Smooth muscle cell (in vitro differentiated cells): ENCODE results near the gene CDH13. TPM values are rescaled to one million over a fixed set of nuclear protein-coding genes. Genes with fewer than 3 reads are reported as not detected.

Experiments
- DNase-seq: peaks from one replicate; lab custom pipeline; 2025; ENCODE audit not compliant: unreplicated experiment; lab: John Stamatoyannopoulos, UW
- H2AFZ ChIP-seq: fragments of 200-600 bp; sonication (generic); 2 replicates; pipeline ENCODE4 v1.6.0; 2016; ENCODE audit warnings: antibody characterized with exemption, low read depth, mild to moderate bottlenecking
- H3F3A ChIP-seq: fragments of 200-600 bp; sonication (generic); 2 replicates; pipeline ENCODE4 v1.6.0; 2017; ENCODE audit warnings: antibody characterized with exemption, low read depth
- H3K27ac ChIP-seq: fragments of 200-600 bp; sonication (generic); 2 replicates; pipeline ENCODE4 v1.5.1; 2016; ENCODE audit warnings: low read depth, mild to moderate bottlenecking
- H3K27me3 ChIP-seq: fragments of 200-600 bp; sonication (generic); 2 replicates; pipeline ENCODE4 v1.6.1; 2016; ENCODE audit warnings: low read depth, mild to moderate bottlenecking
- H3K36me3 ChIP-seq: fragments of 200-600 bp; sonication (generic); 2 replicates; pipeline ENCODE4 v1.5.1; 2016; ENCODE audit warnings: low read depth
- H3K4me1 ChIP-seq: fragments of 200-600 bp; sonication (generic); 2 replicates; pipeline ENCODE4 v1.5.1; 2016; ENCODE audit warnings: low read depth
- H3K4me2 ChIP-seq: fragments of 200-600 bp; sonication (generic); 2 replicates; pipeline ENCODE4 v1.6.0; 2016; ENCODE audit warnings: mild to moderate bottlenecking
- H3K4me3 ChIP-seq: fragments of 200-600 bp; sonication (generic); 2 replicates; pipeline ENCODE4 v1.5.1; 2016; ENCODE audit warnings: mild to moderate bottlenecking
- H3K79me2 ChIP-seq: fragments of 200-600 bp; sonication (generic); 2 replicates; pipeline ENCODE4 v1.6.0; 2016; ENCODE audit warnings: low read depth, mild to moderate bottlenecking
- H3K9ac ChIP-seq: fragments of 200-600 bp; sonication (generic); 2 replicates; pipeline ENCODE4 v1.6.0; 2016; ENCODE audit warnings: low read depth
- H3K9me3 ChIP-seq: fragments of 200-600 bp; sonication (generic); replicated peaks from 2 replicates; pipeline ENCODE4 v1.5.1; 2016; ENCODE audit warnings: low read depth
- H4K20me1 ChIP-seq: fragments of 200-600 bp; sonication (generic); 2 replicates; pipeline ENCODE4 v1.6.0; 2016; ENCODE audit warnings: low read depth
- CTCF ChIP-seq: fragments of 200-600 bp; sonication (generic); IDR thresholded peaks from 2 replicates; pipeline ENCODE4 v1.5.1; 2017; ENCODE audit warnings: borderline replicate concordance, mild to moderate bottlenecking, antibody characterized with exemption; ENCODE audit not compliant: insufficient read depth, poor library complexity, severe bottlenecking
- WGBS: methylation state at CpG from one replicate; pipeline ENCODE4 v1.1.7; 2016; ENCODE audit warnings: low lambda C conversion rate; 5-methylcytosine and 5-hydroxymethylcytosine counted together
- polyA plus RNA-seq: library from polyadenylated mRNA; unstranded; fragments of >200 nt; fragmentation: Nextera tagmentation; extraction: Ambion mirVana; gene quantifications from 2 replicates; pipeline ENCODE4 v1.2.1, GENCODE V29; 2016
- total RNA-seq: library from RNA; depleted of rRNA; stranded (reverse); fragments of >200 nt; gene quantifications from 2 replicates; pipeline ENCODE4 v1.2.3, GENCODE V29; 2014

Gene CDH13
- total and polyA plus RNA-seq, 2 experiments from 2014 or later: 12.1 to 32.2 TPM

- Histone ChIP-seq H3K9ac (no peak overlapping the region), H2AFZ (no peak overlapping the region), H3K4me3 (no peak overlapping the region), H3K79me2 (no peaks in the 10 kb centered on the region), H3K4me2 (no peak overlapping the region), H3K4me1 (no peaks in the 10 kb centered on the region), H3K9me3 (no peaks in the 10 kb centered on the region), H4K20me1 (no peaks in the 10 kb centered on the region), H3K27ac (no peak overlapping the region), H3F3A (no peaks in the 10 kb centered on the region), H3K27me3 (no peaks in the 10 kb centered on the region), H3K36me3 (no peaks in the 10 kb centered on the region)
- DNase-seq: no peak
- WGBS: 95% methylated on average over 3 of the region's 3 CpGs
- no peak for TF ChIP-seq CTCF
These were observed 38.3 kb downstream of the CDH13 start for GRCh38 chr16:82665025-82665424.

GRCh38 chr16:82667437-82667836 is 40.7 kb downstream of the CDH13 start:
- no peaks in the 10 kb centered on the region for H3F3A ChIP-seq
- no peaks in the 10 kb centered on the region for H4K20me1 ChIP-seq
- no peak overlapping the region for H2AFZ ChIP-seq
- WGBS: 89% methylated on average over 12 of the region's 12 CpGs
- no peaks in the 10 kb centered on the region for H3K36me3 ChIP-seq
- H3K9me3 ChIP-seq: no peaks in the 10 kb centered on the region
- DNase-seq: no peak
- H3K9ac ChIP-seq: no peak overlapping the region
- no peaks in the 10 kb centered on the region for H3K4me1 ChIP-seq
- no peak for TF ChIP-seq CTCF
- no peaks in the 10 kb centered on the region for H3K27me3 ChIP-seq
- H3K4me2 ChIP-seq: no peak overlapping the region
- H3K4me3 ChIP-seq: no peak overlapping the region
- no peak overlapping the region for H3K27ac ChIP-seq
- no peaks in the 10 kb centered on the region for H3K79me2 ChIP-seq

- Histone ChIP-seq H3F3A (no peaks in the 10 kb centered on the region), H3K9ac (no peak overlapping the region), H3K4me2 (no peak overlapping the region), H3K79me2 (no peaks in the 10 kb centered on the region), H3K27me3 (no peaks in the 10 kb centered on the region), H2AFZ (no peak overlapping the region), H3K9me3 (no peaks in the 10 kb centered on the region), H3K4me3 (no peak overlapping the region), H3K36me3 (no peaks in the 10 kb centered on the region), H3K4me1 (no peaks in the 10 kb centered on the region), H4K20me1 (no peaks in the 10 kb centered on the region), H3K27ac (no peak overlapping the region)
- WGBS: 97% methylated on average over 3 of the region's 3 CpGs
- TF ChIP-seq CTCF: no peak
- no peak for DNase-seq
These were observed 41.3 kb downstream of the CDH13 start for GRCh38 chr16:82668094-82668493.

GRCh38 chr16:82671741-82672140 is 45.0 kb downstream of the CDH13 start:
- no peaks in the 10 kb centered on the region for H3F3A ChIP-seq
- DNase-seq: no peak
- H3K36me3 ChIP-seq: no peaks in the 10 kb centered on the region
- no peak overlapping the region for H2AFZ ChIP-seq
- H3K9me3 ChIP-seq: no peaks in the 10 kb centered on the region
- no peak overlapping the region for H3K4me2 ChIP-seq
- H3K27me3 ChIP-seq: no peaks in the 10 kb centered on the region
- 91% methylated on average over 3 of the region's 3 CpGs for WGBS
- no peaks in the 10 kb centered on the region for H4K20me1 ChIP-seq
- no peak overlapping the region for H3K4me3 ChIP-seq
- no peaks in the 10 kb centered on the region for H3K79me2 ChIP-seq
- TF ChIP-seq CTCF: peak; percentile 25
- H3K4me1 ChIP-seq: no peaks in the 10 kb centered on the region
- no peak overlapping the region for H3K27ac ChIP-seq
- H3K9ac ChIP-seq: no peak overlapping the region
